A549 treated with ZK216348 at 1 μM for 4 hours (cell line): ENCODE data around the gene CYBA. TPM values are rescaled to one million over a fixed set of nuclear protein-coding genes. Genes with fewer than 3 reads are reported as not detected.

ENCODE experiments used
- total RNA-seq: library from RNA; stranded (reverse); fragments of 200-300 nt; extraction: Qiagen RNA extraction; gene quantifications from 5 replicates; pipeline ENCODE4 v1.2.3, GENCODE V29; 2022; ENCODE audit warnings: low read depth

The CYBA gene
- 157 to 314 TPM (median 306 TPM) in 5 replicates for total RNA-seq

DNA sequence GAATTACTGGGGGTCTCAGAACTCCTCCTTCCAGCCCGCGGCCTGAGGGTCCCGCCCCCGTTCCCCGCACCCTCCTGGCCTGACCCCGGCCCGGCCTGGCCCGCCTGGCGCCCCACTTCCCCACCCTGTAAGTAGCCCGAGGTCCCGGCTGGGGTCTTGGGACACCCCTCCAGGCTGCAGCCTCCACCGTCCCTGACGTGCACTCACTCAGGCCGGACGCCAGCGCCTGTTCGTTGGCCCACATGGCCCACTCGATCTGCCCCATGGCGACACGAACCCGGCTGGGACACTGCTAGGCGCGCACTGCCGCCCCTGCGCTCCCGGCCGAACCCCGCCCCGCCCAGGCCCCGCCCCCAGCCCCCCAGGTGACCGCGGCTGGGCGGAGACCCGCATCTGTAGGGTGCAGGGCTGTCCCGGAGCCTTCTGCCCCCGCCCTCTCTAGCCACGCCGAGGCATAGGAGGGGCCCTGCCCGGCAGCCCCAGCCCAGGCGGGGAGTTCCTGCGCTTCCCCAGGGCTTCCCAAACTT, at the start of gene CYBA:
TSS of gene CYBA (minus strand) at position 305 of the 527 bp plus-strand sequence. CDS start at position 265, 40 bp downstream.

DNA sequence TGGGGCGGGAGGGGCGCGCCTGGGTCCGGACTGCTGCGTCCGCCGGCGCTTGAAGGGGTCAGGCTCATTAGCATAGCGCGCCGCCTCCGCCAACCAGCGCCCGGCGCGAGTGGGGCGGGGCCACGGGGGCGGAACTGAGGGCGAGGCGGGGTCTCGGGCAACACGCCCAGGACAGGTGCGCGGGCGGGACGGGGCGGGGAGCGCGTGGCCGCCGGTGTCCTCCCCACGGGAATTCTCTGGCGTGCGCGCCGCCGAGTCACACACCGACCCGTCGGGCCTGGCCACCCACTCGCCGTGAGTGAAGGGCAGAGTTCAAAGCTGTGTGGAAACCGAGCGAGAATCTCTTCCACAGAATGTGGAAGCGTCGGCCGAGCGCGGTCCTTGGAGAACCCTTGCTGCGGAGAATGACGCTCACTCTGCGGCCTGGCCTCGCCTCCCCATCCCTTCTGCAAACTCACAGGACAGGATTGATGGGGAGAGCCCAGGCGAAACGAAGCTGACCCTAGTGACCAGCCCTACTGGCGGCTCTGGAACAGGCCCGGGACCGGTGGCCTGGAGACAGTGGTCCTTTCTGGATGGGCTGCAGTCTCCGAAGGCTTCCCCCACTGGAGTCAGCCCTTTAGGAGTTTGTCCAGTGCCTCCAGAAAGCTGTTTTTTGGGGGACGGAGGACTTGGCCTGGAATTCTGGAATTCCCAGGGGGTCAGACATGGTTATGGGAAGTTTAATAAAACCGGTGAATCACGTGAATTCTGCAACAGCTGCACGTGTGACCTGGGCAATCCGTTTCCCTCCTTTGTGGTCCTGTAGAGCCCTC, 35.8 kb upstream of the CYBA start, which contains the start of gene SNAI3:
TSS of gene SNAI3 (minus strand) at position 69 of the 815 bp plus-strand sequence. CDS start 101 bp downstream, outside the sequence.

DNA sequence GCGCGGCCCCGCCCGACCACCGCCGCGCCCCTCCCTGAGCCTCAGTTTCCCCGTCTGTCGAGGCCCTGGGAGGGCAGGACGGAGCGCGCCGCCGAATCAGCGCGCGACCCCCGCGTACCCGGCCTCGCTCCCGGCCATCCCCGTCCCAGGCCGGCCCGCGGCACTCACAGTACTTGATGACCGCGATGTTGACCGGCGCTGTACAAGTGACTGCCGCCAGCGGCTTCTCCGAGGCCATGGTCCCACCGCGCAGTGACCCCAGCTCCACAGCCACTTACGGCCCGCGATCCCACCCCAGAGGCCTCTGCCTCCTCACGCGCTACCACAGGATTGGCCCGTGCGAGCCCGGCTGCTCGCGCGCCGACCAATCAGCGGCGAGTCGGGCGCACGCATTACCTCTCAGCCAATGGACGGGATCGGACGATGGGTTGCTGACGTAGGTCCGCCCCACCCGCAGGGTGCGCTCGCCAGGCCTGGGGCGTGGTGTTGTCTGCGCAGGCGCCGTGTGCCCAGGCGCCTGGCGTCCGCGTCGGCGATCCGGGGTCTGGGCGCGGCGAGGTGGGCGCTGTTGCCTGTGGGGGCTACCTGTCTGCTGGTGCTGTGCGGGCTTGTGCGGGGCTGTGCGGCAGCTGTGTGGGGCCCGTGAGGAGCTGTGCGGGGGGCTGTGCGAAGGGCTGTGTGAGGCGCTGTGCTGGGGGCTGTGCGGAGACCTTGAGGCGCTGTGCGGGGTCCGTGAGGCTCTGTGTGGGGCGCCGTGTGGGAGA, 12.2 kb upstream of the CYBA start, which contains the start of gene MVD:
TSS of gene MVD (minus strand) at position 249 of the 764 bp plus-strand sequence. CDS start at position 238, 11 bp downstream.

DNA sequence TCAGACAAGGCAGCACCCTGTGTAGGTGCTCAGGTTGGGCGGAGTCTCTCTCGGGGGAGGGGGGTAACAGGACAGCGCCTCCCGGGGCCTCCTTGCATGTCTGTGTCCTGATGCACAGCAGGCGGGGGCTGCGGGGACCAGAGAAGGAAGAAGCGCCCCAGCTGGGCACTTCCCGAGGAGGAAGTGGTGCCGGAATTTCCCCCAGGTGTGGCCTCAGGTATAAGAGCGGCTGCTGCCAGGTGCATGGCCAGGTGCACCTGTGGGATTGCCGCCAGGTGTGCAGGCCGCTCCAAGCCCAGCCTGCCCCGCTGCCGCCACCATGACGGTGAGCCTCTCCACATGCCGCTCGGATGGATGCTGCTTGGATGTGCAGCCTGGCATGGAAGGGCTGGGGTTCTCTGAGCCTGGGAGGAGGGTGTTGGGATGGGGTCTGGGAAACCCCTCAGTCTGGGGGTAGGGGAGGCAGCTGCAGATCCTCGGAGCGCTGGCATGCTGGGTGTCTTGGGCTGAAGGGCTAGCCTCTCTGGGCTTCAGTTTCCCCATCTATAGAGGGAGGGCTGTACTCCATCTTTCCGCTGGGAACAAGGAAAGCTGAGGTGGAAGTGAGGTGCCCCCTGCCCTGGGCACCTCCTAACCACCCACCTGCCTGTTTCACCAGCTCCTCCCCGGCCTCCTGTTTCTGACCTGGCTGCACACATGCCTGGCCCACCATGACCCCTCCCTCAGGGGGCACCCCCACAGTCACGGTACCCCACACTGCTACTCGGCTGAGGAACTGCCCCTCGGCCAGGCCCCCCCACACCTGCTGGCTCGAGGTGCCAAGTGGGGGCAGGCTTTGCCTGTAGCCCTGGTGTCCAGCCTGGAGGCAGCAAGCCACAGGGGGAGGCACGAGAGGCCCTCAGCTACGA, 12.3 kb downstream of the CYBA start, which contains the start of gene IL17C:
TSS of gene IL17C (plus strand) at position 250 of the 908 bp plus-strand sequence. CDS start at position 320, 70 bp downstream.

Other genes with a start within 250 kb of the CYBA start
- gene ZFPM1, start 197.8 kb downstream of the CYBA start, total RNA-seq, result 5.3 to 10.1 TPM (median 8.4 TPM) in 5 replicates
- gene ZC3H18, start 80.7 kb downstream of the CYBA start, total RNA-seq, result 41.1 to 61.6 TPM (median 53.2 TPM) in 5 replicates
- not detected in 5 replicates for gene IL17C, start 12.5 kb downstream of the CYBA start, total RNA-seq
- 16.3 to 26.2 TPM (median 22.6 TPM) in 5 replicates for gene MVD, start 12.0 kb upstream of the CYBA start, total RNA-seq
- gene SNAI3, start 35.5 kb upstream of the CYBA start, total RNA-seq, result 0.14 to 0.15 TPM in 2 of 5 replicates, not detected in the others
- gene RNF166, start 55.4 kb upstream of the CYBA start, total RNA-seq, result 8.7 to 18.9 TPM (median 17.2 TPM) in 5 replicates
- gene CTU2, start 55.5 kb upstream of the CYBA start, total RNA-seq, result 18.2 to 34.2 TPM (median 33.0 TPM) in 5 replicates
- gene PIEZO1, start 134.2 kb upstream of the CYBA start, total RNA-seq, result 76.0 to 155 TPM (median 134 TPM) in 5 replicates
- 16.4 to 34.7 TPM (median 30.6 TPM) in 5 replicates for gene CDT1, start 152.7 kb upstream of the CYBA start, total RNA-seq
- gene APRT, start 160.9 kb upstream of the CYBA start, total RNA-seq, result 263 to 424 TPM (median 397 TPM) in 5 replicates
- gene GALNS, start 205.9 kb upstream of the CYBA start, total RNA-seq, result 32.1 to 50.6 TPM (median 46.1 TPM) in 5 replicates
- gene TRAPPC2L, start 206.1 kb upstream of the CYBA start, total RNA-seq, result 92.5 to 149 TPM (median 118 TPM) in 5 replicates
- gene PABPN1L, start 215.6 kb upstream of the CYBA start, total RNA-seq, result not detected in 5 replicates